Stimulated activated naive CD8-positive, alpha-beta T cell treated with anti-CD3 and anti-CD28 coated beads, Interleukin-15, Interleukin-2, amounts not matched to agents 100 ng/mL and 50 ng/mL, for 24 hours (primary cell): ENCODE results near the gene BMP5.

Experiments used
- H3K27ac Mint-ChIP-seq: one replicate; pipeline ENCODE4 v1.8.0; 2021; ENCODE audit warnings: mild to moderate bottlenecking, mixed read lengths
- H3K27me3 Mint-ChIP-seq: one replicate; pipeline ENCODE4 v1.8.0; 2021; ENCODE audit warnings: mixed read lengths
- H3K36me3 Mint-ChIP-seq: one replicate; pipeline ENCODE4 v1.8.0; 2021; ENCODE audit warnings: low read depth, mixed read lengths
- H3K4me1 Mint-ChIP-seq: one replicate; pipeline ENCODE4 v1.8.0; 2021; ENCODE audit warnings: low read depth, mixed read lengths
- H3K4me3 Mint-ChIP-seq: one replicate; pipeline ENCODE4 v1.8.0; 2021; ENCODE audit warnings: mild to moderate bottlenecking, mixed read lengths
- H3K9me3 Mint-ChIP-seq: one replicate; pipeline ENCODE4 v1.8.0; 2021; ENCODE audit warnings: mixed read lengths

Gene BMP5

GRCh38 chr6:55839080-55839479 lies 36.3 kb downstream of the BMP5 start:
- Mint-ChIP-seq H3K27me3 (no peaks in the 10 kb centered on the region), H3K36me3 (no peaks in the 10 kb centered on the region), H3K9me3 (peaks cover 5% of the 10 kb centered on the region), H3K27ac (no peak overlapping the region), H3K4me1 (no peaks in the 10 kb centered on the region), H3K4me3 (no peak overlapping the region)

GRCh38 chr6:55836945-55837344 lies 38.4 kb downstream of the BMP5 start:
- Mint-ChIP-seq H3K9me3 (peaks cover 5% of the 10 kb centered on the region), H3K27me3 (no peaks in the 10 kb centered on the region), H3K4me1 (no peaks in the 10 kb centered on the region), H3K4me3 (no peak overlapping the region), H3K27ac (no peak overlapping the region), H3K36me3 (no peaks in the 10 kb centered on the region)

GRCh38 chr6:55836481-55836880 lies 38.9 kb downstream of the BMP5 start:
- Mint-ChIP-seq H3K27ac (no peak overlapping the region), H3K36me3 (no peaks in the 10 kb centered on the region), H3K27me3 (no peaks in the 10 kb centered on the region), H3K4me3 (no peak overlapping the region), H3K9me3 (peaks cover 5% of the 10 kb centered on the region), H3K4me1 (no peaks in the 10 kb centered on the region)

DNA sequence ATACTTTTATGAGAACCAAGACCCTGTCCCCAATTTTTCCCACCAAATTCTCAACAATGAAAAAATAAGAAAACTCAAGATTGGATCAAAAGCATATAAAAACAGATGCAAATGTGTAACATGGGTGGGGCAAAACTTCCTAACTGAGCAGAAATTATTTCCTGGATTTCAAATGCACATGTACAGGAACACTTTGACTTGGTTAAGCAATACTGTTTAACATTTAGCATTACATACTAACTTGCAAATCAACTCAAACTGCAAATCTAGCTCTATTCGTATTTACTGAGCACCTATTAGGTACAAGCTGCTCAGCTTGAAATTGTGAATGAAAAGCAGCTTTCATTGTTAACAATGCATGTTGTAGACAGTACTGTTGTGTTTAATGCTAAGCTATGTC lies 40.2 kb downstream of the BMP5 start:
- H3K27ac Mint-ChIP-seq: no peak overlapping the region
- H3K27me3 Mint-ChIP-seq: no peaks in the 10 kb centered on the region
- no peak overlapping the region for H3K4me3 Mint-ChIP-seq
- H3K9me3 Mint-ChIP-seq: peaks cover 5% of the 10 kb centered on the region
- no peaks in the 10 kb centered on the region for H3K4me1 Mint-ChIP-seq
- no peaks in the 10 kb centered on the region for H3K36me3 Mint-ChIP-seq

- Mint-ChIP-seq H3K27me3 (no peaks in the 10 kb centered on the region), H3K9me3 (peaks cover 5% of the 10 kb centered on the region), H3K36me3 (no peaks in the 10 kb centered on the region), H3K4me3 (no peak overlapping the region), H3K4me1 (no peaks in the 10 kb centered on the region), H3K27ac (no peak overlapping the region)
These were observed 42.1 kb downstream of the BMP5 start for GRCh38 chr6:55833284-55833683.

GRCh38 chr6:55827818-55828522 lies 47.4 kb downstream of the BMP5 start:
- Mint-ChIP-seq H3K27me3 (no peaks in the 10 kb centered on the region), H3K4me1 (no peaks in the 10 kb centered on the region), H3K36me3 (no peaks in the 10 kb centered on the region), H3K9me3 (peaks cover 5% of the 10 kb centered on the region), H3K27ac (no peak overlapping the region), H3K4me3 (no peak overlapping the region)

GRCh38 chr6:55826941-55827340 lies 48.4 kb downstream of the BMP5 start:
- no peaks in the 10 kb centered on the region for H3K36me3 Mint-ChIP-seq
- no peak overlapping the region for H3K4me3 Mint-ChIP-seq
- no peaks in the 10 kb centered on the region for H3K27me3 Mint-ChIP-seq
- no peak overlapping the region for H3K27ac Mint-ChIP-seq
- peaks cover 5% of the 10 kb centered on the region for H3K9me3 Mint-ChIP-seq
- no peaks in the 10 kb centered on the region for H3K4me1 Mint-ChIP-seq

DNA sequence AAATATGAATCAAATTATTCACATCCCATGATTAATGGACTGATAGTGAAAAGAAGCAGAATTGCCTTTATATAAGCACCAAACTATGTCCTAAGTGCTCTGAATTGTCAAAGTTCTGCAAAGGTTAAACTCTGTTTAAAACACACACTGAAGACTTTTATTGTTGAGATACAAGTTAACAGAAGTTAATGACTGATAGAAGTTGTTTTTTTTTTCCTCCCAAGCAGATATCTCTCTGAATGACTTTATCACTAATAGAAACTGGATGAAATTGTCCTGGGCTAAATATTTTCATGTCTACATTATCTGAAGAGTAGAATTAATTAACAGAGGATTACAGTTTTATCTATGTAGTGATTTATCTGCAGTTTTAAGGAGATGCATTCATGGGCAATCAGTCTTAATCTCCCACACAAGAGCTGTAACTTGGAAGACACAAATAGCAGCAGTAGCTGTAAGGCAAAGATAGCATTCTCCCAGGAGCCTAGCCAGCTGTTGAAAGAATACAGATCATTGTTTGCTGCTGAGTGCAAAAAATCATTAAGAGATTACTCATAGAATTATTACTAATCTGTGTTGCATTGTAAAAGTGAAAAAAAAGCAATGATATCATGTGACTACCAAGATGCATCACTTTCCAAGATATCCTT lies 49.9 kb downstream of the BMP5 start:
- Mint-ChIP-seq H3K4me3 (no peak overlapping the region), H3K9me3 (peaks cover 5% of the 10 kb centered on the region), H3K27ac (no peak overlapping the region), H3K36me3 (no peaks in the 10 kb centered on the region), H3K4me1 (no peaks in the 10 kb centered on the region), H3K27me3 (no peaks in the 10 kb centered on the region)

DNA sequence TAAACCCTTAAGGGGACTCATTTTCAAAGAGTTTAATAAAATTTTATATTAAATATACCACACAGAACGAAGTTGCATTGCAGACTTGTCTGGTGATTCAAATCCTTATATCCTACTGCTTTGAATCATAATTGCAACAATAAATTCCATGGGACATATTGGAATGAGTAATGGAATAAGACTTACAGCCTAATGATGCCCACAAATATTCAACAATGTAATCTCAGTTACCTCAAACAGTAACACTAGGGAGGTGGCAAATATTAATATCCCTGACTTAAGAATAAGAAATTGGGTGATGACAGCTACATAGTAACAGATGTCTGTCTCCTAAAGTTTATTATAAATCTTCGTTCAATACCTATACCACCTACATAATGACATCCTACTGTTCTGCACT lies 52.6 kb downstream of the BMP5 start:
- Mint-ChIP-seq H3K27ac (no peak overlapping the region), H3K4me3 (no peak overlapping the region), H3K9me3 (peaks cover 5% of the 10 kb centered on the region), H3K36me3 (no peaks in the 10 kb centered on the region), H3K27me3 (no peaks in the 10 kb centered on the region), H3K4me1 (no peaks in the 10 kb centered on the region)

DNA sequence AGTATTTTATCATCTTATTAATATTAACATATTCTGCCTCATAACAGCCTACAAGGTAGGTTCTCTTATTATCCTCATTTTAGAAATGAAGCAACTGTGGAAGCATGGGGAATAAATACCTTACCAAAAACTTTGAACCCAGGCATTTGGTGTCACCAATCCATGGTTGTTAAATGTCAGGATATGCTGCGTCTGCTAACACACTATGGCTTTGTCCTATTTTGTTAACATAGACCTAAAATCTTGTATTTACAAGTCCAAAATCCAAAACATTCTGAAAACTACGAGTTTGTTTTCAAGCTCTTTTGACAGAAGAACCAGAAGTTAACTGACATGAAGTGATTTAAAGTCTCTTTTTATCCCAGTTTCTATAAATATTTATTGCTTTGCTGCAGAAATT lies 53.4 kb downstream of the BMP5 start:
- Mint-ChIP-seq H3K9me3 (peaks cover 4% of the 10 kb centered on the region), H3K27ac (no peak overlapping the region), H3K4me3 (no peak overlapping the region), H3K4me1 (no peaks in the 10 kb centered on the region), H3K27me3 (no peaks in the 10 kb centered on the region), H3K36me3 (no peaks in the 10 kb centered on the region)

DNA sequence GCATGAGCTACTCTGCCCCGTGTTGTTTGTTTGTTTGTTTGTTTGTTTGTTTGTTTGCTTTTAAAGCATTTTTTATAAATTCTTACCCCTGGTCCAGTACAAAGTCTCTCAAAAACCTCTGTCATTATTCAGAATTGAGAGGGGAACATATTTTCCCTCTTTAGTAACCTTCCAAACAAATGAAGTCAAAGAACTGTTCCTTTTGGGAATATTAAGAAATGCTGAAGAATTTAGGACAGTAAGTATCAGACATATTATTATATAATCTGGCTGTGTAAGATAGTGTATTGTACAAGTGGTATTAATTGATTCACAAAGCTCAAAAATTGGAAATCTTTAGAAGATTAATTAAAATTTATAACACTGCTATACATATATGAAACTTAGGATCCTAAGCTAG lies 54.7 kb downstream of the BMP5 start:
- no peak overlapping the region for H3K4me3 Mint-ChIP-seq
- no peaks in the 10 kb centered on the region for H3K9me3 Mint-ChIP-seq
- H3K27ac Mint-ChIP-seq: no peak overlapping the region
- no peaks in the 10 kb centered on the region for H3K27me3 Mint-ChIP-seq
- no peaks in the 10 kb centered on the region for H3K4me1 Mint-ChIP-seq
- no peaks in the 10 kb centered on the region for H3K36me3 Mint-ChIP-seq

DNA sequence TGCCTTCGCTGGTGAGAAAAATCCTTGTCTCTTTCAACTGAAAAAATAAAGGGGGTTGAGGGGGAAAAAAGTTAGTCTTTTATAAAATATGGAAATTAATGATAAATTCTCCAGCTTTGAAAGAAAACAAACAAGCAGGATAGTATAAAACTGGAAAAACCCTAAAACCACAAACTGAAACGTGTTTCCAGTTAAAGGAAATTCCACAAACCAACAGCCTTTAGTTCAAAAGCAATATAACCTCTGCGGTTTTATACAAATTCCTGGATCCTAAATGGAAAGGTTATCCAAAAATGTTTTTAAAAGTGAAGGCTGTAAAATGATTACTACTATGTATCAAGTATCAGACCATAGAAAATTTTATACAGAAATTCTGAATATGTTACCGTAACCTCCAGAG lies 55.6 kb downstream of the BMP5 start:
- Mint-ChIP-seq H3K4me3 (no peak overlapping the region), H3K4me1 (no peaks in the 10 kb centered on the region), H3K27me3 (no peaks in the 10 kb centered on the region), H3K36me3 (no peaks in the 10 kb centered on the region), H3K27ac (no peak overlapping the region), H3K9me3 (no peaks in the 10 kb centered on the region)

DNA sequence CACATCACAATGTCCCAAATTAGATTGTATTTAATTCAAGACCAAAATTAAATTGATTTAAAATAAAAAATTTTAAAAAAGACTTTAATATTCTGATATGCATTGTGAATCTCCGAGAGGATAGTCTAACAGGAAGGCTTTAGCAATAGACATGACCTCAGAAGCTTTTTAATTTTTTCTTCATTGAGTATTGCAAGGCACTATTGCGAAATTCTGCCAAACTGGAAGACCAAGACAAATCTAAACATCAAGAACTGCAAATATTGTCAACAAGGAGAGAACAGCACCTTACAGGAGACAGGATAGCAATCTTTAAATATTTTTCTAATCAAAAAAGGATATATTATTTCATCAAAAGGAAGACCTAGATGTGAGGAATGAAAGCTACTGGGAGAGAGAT lies 56.9 kb downstream of the BMP5 start:
- no peaks in the 10 kb centered on the region for H3K36me3 Mint-ChIP-seq
- no peak overlapping the region for H3K4me3 Mint-ChIP-seq
- H3K9me3 Mint-ChIP-seq: no peaks in the 10 kb centered on the region
- no peaks in the 10 kb centered on the region for H3K27me3 Mint-ChIP-seq
- no peaks in the 10 kb centered on the region for H3K4me1 Mint-ChIP-seq
- H3K27ac Mint-ChIP-seq: no peak overlapping the region

DNA sequence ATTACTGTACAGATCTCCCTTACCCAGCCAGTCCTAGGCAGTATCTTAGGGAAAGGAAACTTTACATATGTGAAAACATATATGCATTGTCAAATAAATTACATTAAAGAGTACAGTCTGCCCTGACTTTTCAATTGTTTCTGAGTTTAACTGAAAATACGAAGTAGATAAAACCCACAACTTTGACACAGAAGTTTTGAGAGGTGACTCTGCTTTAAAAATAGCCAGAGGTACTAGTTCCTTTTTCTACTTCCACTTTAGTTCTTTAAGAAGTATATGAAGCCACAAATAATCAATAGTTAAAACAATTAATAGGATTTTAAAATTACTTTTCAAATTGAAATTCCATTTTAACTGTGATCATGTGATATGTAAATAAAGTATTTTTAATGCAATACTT lies 62.9 kb downstream of the BMP5 start:
- H3K27ac Mint-ChIP-seq: no peak overlapping the region
- no peak overlapping the region for H3K4me3 Mint-ChIP-seq
- H3K27me3 Mint-ChIP-seq: no peaks in the 10 kb centered on the region
- no peaks in the 10 kb centered on the region for H3K36me3 Mint-ChIP-seq
- H3K9me3 Mint-ChIP-seq: peaks cover 6% of the 10 kb centered on the region
- no peaks in the 10 kb centered on the region for H3K4me1 Mint-ChIP-seq

DNA sequence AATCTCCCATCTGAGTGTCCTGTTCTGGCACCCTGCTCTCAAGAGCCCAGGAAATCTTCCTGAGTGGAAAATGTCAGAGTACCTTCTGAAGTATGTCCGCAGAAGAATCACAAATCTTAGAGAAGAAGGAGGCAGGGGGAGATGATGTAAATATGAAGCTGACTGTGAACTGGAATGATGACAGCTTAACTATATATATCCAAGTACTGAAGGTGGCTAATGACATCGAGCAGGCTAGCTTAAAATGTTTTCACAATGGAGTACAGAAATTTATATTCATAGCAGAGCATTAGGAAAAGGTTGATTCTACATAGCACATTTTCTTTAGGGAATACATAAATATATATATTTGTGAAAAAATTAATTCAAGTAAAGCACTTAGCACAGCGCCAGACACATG lies 64.3 kb downstream of the BMP5 start:
- H3K36me3 Mint-ChIP-seq: no peaks in the 10 kb centered on the region
- H3K9me3 Mint-ChIP-seq: peaks cover 7% of the 10 kb centered on the region
- no peaks in the 10 kb centered on the region for H3K27me3 Mint-ChIP-seq
- H3K4me3 Mint-ChIP-seq: no peak overlapping the region
- H3K4me1 Mint-ChIP-seq: no peaks in the 10 kb centered on the region
- H3K27ac Mint-ChIP-seq: no peak overlapping the region

DNA sequence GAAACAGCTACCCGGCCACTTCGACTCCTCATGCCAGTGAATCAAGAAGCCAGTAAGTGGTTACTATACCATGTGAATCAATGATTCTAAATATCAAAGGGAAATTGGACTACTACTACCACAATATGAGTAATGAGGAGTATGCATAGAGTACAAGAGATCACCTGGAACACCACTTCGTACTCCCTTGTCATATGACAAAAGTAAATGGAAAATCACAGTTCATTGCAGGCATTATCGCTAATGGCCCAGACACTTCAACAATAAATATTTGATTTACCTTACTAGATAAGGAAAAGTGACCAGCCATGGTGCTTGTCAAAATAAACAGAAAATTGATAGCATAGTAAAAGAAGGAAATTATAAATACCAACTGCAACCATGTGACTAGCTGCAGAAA lies 73.1 kb downstream of the BMP5 start:
- H3K36me3 Mint-ChIP-seq: no peaks in the 10 kb centered on the region
- no peaks in the 10 kb centered on the region for H3K4me1 Mint-ChIP-seq
- H3K4me3 Mint-ChIP-seq: no peak overlapping the region
- H3K27ac Mint-ChIP-seq: no peak overlapping the region
- H3K27me3 Mint-ChIP-seq: no peaks in the 10 kb centered on the region
- peaks cover 7% of the 10 kb centered on the region for H3K9me3 Mint-ChIP-seq
